ENCODE data around the gene RNU7-1. TPM values are rescaled to one million over a fixed set of nuclear protein-coding genes. Genes with fewer than 3 reads are reported as not detected.

RNU7-1 gene
- total and polyA plus RNA-seq, 10 of the 15 experiments (the other 5 are each of a cell fraction or from before 2014, with no cell fraction given), result not detected

DNA sequence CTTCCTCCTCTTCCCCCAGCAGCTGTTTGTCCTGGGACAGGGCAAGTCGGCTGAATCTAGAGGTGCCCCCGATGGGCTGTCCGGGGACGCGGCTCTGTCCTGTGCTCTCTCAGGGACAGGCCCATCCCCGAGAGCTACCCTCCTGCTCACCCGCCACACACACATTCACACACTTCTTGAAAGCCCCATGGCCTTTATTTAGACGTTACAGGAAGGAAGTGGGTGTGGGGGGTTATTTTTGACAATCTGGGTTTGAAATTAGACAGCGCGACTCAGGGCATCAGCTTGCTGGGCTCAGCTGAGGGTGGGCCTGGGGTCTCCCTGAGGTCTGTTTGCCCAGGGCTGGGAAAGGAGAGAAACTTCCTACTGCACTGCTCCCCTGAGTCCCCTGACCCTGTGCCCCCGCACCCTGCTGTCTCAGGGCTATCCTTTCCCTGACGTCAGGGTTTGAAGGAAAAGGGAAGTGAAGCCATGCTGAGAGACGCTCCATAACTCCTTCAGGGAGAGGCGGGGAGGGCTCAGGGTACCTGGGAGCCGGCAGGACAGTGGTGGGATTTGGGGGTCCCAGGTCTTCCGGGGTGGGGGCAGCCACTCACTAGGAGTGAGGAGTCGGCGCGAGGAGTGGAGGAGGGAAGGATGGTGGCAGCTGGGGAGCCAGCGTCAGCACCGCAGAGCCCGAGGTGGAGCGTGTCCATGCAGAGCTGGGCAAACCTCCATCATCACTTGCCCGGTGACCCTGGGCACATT lies 15.6 kb downstream of the RNU7-1 start (continued):
- TF ChIP-seq, protein P1, sequence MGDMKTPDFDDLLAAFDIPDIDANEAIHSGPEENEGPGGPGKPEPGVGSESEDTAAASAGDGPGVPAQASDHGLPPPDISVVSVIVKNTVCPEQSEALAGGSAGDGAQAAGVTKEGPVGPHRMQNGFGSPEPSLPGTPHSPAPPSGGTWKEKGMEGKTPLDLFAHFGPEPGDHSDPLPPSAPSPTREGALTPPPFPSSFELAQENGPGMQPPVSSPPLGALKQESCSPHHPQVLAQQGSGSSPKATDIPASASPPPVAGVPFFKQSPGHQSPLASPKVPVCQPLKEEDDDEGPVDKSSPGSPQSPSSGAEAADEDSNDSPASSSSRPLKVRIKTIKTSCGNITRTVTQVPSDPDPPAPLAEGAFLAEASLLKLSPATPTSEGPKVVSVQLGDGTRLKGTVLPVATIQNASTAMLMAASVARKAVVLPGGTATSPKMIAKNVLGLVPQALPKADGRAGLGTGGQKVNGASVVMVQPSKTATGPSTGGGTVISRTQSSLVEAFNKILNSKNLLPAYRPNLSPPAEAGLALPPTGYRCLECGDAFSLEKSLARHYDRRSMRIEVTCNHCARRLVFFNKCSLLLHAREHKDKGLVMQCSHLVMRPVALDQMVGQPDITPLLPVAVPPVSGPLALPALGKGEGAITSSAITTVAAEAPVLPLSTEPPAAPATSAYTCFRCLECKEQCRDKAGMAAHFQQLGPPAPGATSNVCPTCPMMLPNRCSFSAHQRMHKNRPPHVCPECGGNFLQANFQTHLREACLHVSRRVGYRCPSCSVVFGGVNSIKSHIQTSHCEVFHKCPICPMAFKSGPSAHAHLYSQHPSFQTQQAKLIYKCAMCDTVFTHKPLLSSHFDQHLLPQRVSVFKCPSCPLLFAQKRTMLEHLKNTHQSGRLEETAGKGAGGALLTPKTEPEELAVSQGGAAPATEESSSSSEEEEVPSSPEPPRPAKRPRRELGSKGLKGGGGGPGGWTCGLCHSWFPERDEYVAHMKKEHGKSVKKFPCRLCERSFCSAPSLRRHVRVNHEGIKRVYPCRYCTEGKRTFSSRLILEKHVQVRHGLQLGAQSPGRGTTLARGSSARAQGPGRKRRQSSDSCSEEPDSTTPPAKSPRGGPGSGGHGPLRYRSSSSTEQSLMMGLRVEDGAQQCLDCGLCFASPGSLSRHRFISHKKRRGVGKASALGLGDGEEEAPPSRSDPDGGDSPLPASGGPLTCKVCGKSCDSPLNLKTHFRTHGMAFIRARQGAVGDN (IDR thresholded peaks at IDR 0.05), result peak; percentile 93
- TF ChIP-seq ASH2L (IDR thresholded peaks at IDR 0.05; ENCODE audit: borderline replicate concordance, low read depth) (peak; percentile 96; the same call in 1 of the 2 replicates), CHD2 (IDR thresholded peaks at IDR 0.05; ENCODE audit: borderline replicate concordance, low read depth, low read length) (peak; percentile 52; the same call in 1 of the 2 replicates), RFX5 (IDR thresholded peaks at IDR 0.05; ENCODE audit: low read depth, low read length) (no peak), SIX5 (IDR thresholded peaks at IDR 0.05; ENCODE audit: low read depth, low read length, severe bottlenecking) (no peak), STAT1 (conservative IDR thresholded peaks at IDR 0.05) (no peak), YBX1 (IDR thresholded peaks at IDR 0.05) (no peak), PAX5 (IDR thresholded peaks at IDR 0.05; ENCODE audit: borderline replicate concordance, low read depth, low read length) (peak; percentile 21; the same call in 1 of the 2 replicates), EP300 (IDR thresholded peaks at IDR 0.05; ENCODE audit: borderline replicate concordance in 1 of 2, control insufficient read depth in 1 of 2, low read depth in 2 of 2, low read length in 2 of 2) (peak; percentile 73 to 80; a peak in 3 of 4 replicates), RCOR1 (conservative IDR thresholded peaks at IDR 0.05; ENCODE audit: low read depth, low read length) (0 out of 2 replicates have a peak, but pooled peaks have one; percentile 63), CREM (IDR thresholded peaks at IDR 0.05; ENCODE audit: low read depth) (peak; percentile 94), TBL1XR1 (IDR thresholded peaks at IDR 0.05; ENCODE audit: low read depth, low read length) (peak; percentile 100), KDM1A (IDR thresholded peaks at IDR 0.05; ENCODE audit: borderline replicate concordance) (no peak), POLR2AphosphoS2 (IDR thresholded peaks at IDR 0.05; ENCODE audit: low read depth, low read length) (peak; percentile 67)
- TF ChIP-seq, protein P2, sequence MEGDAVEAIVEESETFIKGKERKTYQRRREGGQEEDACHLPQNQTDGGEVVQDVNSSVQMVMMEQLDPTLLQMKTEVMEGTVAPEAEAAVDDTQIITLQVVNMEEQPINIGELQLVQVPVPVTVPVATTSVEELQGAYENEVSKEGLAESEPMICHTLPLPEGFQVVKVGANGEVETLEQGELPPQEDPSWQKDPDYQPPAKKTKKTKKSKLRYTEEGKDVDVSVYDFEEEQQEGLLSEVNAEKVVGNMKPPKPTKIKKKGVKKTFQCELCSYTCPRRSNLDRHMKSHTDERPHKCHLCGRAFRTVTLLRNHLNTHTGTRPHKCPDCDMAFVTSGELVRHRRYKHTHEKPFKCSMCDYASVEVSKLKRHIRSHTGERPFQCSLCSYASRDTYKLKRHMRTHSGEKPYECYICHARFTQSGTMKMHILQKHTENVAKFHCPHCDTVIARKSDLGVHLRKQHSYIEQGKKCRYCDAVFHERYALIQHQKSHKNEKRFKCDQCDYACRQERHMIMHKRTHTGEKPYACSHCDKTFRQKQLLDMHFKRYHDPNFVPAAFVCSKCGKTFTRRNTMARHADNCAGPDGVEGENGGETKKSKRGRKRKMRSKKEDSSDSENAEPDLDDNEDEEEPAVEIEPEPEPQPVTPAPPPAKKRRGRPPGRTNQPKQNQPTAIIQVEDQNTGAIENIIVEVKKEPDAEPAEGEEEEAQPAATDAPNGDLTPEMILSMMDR (IDR thresholded peaks at IDR 0.05 in 2 of 3, conservative IDR thresholded peaks at IDR 0.05 in 1 of 3; ENCODE audit: control insufficient read depth in 2 of 3, extremely low read depth in 1 of 3, insufficient read depth in 1 of 3, low read depth in 3 of 3, low read length in 3 of 3), result no peak
- TF ChIP-seq, protein P3, sequence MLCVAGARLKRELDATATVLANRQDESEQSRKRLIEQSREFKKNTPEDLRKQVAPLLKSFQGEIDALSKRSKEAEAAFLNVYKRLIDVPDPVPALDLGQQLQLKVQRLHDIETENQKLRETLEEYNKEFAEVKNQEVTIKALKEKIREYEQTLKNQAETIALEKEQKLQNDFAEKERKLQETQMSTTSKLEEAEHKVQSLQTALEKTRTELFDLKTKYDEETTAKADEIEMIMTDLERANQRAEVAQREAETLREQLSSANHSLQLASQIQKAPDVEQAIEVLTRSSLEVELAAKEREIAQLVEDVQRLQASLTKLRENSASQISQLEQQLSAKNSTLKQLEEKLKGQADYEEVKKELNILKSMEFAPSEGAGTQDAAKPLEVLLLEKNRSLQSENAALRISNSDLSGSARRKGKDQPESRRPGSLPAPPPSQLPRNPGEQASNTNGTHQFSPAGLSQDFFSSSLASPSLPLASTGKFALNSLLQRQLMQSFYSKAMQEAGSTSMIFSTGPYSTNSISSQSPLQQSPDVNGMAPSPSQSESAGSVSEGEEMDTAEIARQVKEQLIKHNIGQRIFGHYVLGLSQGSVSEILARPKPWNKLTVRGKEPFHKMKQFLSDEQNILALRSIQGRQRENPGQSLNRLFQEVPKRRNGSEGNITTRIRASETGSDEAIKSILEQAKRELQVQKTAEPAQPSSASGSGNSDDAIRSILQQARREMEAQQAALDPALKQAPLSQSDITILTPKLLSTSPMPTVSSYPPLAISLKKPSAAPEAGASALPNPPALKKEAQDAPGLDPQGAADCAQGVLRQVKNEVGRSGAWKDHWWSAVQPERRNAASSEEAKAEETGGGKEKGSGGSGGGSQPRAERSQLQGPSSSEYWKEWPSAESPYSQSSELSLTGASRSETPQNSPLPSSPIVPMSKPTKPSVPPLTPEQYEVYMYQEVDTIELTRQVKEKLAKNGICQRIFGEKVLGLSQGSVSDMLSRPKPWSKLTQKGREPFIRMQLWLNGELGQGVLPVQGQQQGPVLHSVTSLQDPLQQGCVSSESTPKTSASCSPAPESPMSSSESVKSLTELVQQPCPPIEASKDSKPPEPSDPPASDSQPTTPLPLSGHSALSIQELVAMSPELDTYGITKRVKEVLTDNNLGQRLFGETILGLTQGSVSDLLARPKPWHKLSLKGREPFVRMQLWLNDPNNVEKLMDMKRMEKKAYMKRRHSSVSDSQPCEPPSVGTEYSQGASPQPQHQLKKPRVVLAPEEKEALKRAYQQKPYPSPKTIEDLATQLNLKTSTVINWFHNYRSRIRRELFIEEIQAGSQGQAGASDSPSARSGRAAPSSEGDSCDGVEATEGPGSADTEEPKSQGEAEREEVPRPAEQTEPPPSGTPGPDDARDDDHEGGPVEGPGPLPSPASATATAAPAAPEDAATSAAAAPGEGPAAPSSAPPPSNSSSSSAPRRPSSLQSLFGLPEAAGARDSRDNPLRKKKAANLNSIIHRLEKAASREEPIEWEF (IDR thresholded peaks at IDR 0.05; ENCODE audit: insufficient replicate concordance, low read depth, low read length), result peak; percentile 32

Data from GM12878 (cell line).